Adrenal gland (tissue), 5 donors: ENCODE results near the gene DTL.
"Not testable (repeated sequence)": the region's sequence is repeated elsewhere in the genome, so short reads cannot be mapped to it uniquely, and the experiment has no call there.

Source experiments
- CTCF ChIP-seq, 6 experiments: fragments of 450-650 bp in 4 of 6; fragments of 200-600 bp in 2 of 6; sonication (generic) in 1 of 6; IDR thresholded peaks; 1 replicate in 5 of 6; 2 replicates in 1 of 6; pipeline versions ENCODE4 v1.5.1 to v1.8.0; 2016 to 2021; ENCODE audit warnings: antibody characterized with exemption in 6 of 6, mild to moderate bottlenecking in 2 of 6, moderate library complexity in 1 of 6
- POLR2A ChIP-seq, 2 donors: fragments of 450-650 bp; IDR thresholded peaks; one replicate each; pipeline ENCODE4 v1.6.1; 2017; ENCODE audit warnings: antibody characterized with exemption in 2 of 2, mild to moderate bottlenecking in 2 of 2, moderate library complexity in 1 of 2
- donor health status: DM: no; HTN: no; CAD: no.

GRCh38 chr1:212027727-212028126 lies 7.8 kb upstream of the DTL start:
- not testable (repeated sequence) for TF ChIP-seq POLR2A, CTCF (IDR thresholded peaks at IDR 0.05)
